T-helper 17 cell (primary cell): ENCODE data around the gene DRAP1. TPM values are rescaled to one million over a fixed set of nuclear protein-coding genes. Genes with fewer than 3 reads are reported as not detected.

Source experiments
- ATAC-seq: fragments of 150-1000 bp; cut with Tn5 transposase; 2 replicates; pipeline ENCODE4 v1.10.0; 2021; ENCODE audit warnings: mild to moderate bottlenecking, moderate library complexity
- DNase-seq, 3 donors: peaks; one replicate each; pipeline versions ENCODE4 v3.0.0 to v3.0.0-alpha.2; 2020 to 2021
- H3K9me3 ChIP-seq: one replicate; pipeline ENCODE4 v1.7.0; 2013; ENCODE audit warnings: low read length, mild to moderate bottlenecking; ENCODE audit not compliant: control insufficient read depth, poor library complexity, severe bottlenecking
- H3K27ac Mint-ChIP-seq: one replicate; pipeline ENCODE4 v1.8.0; 2022; ENCODE audit warnings: mild to moderate bottlenecking, moderate library complexity, mixed read lengths
- H3K27me3 Mint-ChIP-seq: one replicate; pipeline ENCODE4 v1.8.0; 2022; ENCODE audit warnings: mixed read lengths
- H3K36me3 Mint-ChIP-seq: one replicate; pipeline ENCODE4 v1.8.0; 2022; ENCODE audit warnings: low read depth, mixed read lengths
- H3K4me1 Mint-ChIP-seq: one replicate; pipeline ENCODE4 v1.8.0; 2022; ENCODE audit warnings: mild to moderate bottlenecking, mixed read lengths
- H3K4me3 Mint-ChIP-seq: one replicate; pipeline ENCODE4 v1.8.0; 2022; ENCODE audit warnings: mild to moderate bottlenecking, moderate library complexity, mixed read lengths
- total RNA-seq, 4 donors: library from RNA in 2 of 4; stranded (reverse) in 2 of 4; gene quantifications; one replicate each; pipeline ENCODE4 v1.2.3 and lab custom pipeline; 2022 to 2026

Gene DRAP1
- total RNA-seq, 2 donors from 2014 or later = 63.1 to 65.7 TPM

DNA sequence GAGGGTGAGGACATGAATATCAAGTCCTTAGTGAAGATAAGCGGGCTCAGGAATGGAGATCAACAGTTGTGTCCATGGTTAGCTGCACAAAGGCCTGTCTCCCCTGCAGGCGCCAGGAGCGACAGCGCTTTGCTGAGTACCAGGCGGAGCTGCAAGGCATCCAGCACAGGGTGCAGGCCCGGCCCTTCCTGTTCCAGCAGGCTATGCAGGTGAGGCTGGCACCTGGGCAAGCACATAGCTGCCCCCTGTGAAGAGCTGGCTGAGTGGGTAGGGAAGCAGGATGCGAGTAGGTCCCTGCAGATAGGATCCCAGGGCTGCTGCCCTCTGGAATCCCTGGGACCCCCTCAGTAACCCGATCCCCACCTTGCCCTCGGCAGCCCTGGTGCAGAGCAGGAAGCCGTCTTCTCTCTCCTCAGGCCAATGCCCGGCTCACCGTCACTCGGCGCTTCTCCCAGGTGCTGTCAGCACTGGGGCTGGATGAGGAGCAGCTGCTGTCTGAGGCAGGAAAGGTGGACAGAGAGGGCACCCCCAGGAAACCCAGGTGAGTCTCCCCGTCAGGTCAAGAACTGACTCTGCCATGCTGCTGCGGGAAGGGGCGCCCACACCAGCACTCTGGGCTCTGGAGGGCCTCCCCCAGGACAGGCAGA is 39.7 kb downstream of the DRAP1 start:
- ATAC-seq = no peak
- H3K9me3 ChIP-seq = no peaks in the 10 kb centered on the region
- peaks cover 11% of the 10 kb centered on the region for H3K36me3 Mint-ChIP-seq
- H3K27me3 Mint-ChIP-seq = no peaks in the 10 kb centered on the region
- no peak for DNase-seq
- peak overlapping the region; percentile 62 for H3K27ac Mint-ChIP-seq
- H3K4me1 Mint-ChIP-seq = peaks cover 24% of the 10 kb centered on the region
- H3K4me3 Mint-ChIP-seq = peak overlapping the region; percentile 21

DNA sequence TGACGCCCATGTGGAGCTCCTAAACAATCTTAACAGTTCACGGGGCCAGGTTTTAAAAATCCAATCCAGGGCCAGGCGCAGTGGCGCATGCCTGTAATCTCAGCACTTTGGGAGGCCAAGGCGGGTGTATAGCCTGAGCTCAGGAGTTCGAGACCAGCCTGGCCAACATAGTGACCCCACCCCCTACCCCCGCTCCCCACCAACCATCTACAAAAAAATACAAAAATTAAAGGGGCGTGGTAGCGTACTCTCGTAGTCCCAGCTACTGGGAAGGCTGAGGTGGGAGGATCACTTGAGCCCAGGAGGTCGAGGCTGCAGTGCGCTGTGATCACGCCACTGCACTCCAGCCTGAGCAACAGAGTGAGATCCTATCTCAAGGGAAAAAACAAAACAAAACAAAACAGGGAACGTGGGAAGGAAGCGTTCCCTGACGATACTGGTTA is 41.6 kb downstream of the DRAP1 start:
- ATAC-seq (no peak), DNase-seq (no peak)
- H3K27me3 Mint-ChIP-seq = no peaks in the 10 kb centered on the region
- H3K4me1 Mint-ChIP-seq = peaks cover 28% of the 10 kb centered on the region
- H3K4me3 Mint-ChIP-seq = peak overlapping the region; percentile 97
- H3K27ac Mint-ChIP-seq = peak overlapping the region; percentile 99
- peaks cover 11% of the 10 kb centered on the region for H3K36me3 Mint-ChIP-seq
- no peaks in the 10 kb centered on the region for H3K9me3 ChIP-seq

DNA sequence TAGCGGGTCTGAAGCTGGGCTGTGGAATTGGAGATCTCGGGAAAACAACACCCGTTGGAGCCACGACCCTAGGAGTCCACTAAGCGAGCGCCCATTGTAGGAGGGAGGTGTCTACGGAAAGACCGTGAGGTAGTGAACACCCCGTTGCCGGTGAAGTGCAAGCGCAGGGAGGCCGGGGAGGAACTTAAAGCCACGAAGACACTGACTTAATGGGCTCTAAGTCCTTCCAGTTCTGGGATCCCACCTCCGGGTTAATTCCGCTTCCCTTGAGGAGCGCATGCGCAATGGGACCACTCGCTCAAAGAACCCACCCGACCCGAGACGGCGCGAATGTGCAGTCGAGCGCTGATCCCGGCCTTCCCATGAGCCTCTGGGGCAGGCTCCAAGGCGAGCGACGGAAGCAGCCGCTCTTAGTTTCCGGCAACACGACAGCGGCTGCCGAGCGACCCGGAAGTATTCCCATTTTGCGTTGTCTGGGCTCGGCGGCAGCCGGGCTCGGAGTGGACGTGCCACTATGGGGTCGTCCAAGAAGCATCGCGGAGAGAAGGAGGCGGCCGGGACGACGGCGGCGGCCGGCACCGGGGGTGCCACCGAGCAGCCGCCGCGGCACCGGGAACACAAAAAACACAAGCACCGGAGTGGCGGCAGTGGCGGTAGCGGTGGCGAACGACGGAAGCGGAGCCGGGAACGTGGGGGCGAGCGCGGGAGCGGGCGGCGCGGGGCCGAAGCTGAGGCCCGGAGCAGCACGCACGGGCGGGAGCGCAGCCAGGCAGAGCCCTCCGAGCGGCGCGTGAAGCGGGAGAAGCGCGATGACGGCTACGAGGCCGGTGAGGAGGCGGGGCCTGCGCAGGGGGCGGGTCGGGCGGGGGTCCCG is 42.3 kb downstream of the DRAP1 start, which contains the start of gene SART1:
Gene SART1 (plus strand): TSS at position 468 of the 874 bp plus-strand sequence. CDS start 47 bp downstream, at position 515.
- H3K4me3 Mint-ChIP-seq = peak within 1 kb of the TSS; percentile 97
- peak; percentile 92 for ATAC-seq
- peak within 1 kb of the TSS; percentile 99 for H3K27ac Mint-ChIP-seq
- DNase-seq = peak; percentile 87 to 95 (median 92)
- peaks cover 29% of the 10 kb centered on the region for H3K4me1 Mint-ChIP-seq
- no peaks in the 10 kb centered on the region for H3K9me3 ChIP-seq
- H3K36me3 Mint-ChIP-seq = peaks cover 11% of the 10 kb centered on the region
- H3K27me3 Mint-ChIP-seq = no peaks in the 10 kb centered on the region

DNA sequence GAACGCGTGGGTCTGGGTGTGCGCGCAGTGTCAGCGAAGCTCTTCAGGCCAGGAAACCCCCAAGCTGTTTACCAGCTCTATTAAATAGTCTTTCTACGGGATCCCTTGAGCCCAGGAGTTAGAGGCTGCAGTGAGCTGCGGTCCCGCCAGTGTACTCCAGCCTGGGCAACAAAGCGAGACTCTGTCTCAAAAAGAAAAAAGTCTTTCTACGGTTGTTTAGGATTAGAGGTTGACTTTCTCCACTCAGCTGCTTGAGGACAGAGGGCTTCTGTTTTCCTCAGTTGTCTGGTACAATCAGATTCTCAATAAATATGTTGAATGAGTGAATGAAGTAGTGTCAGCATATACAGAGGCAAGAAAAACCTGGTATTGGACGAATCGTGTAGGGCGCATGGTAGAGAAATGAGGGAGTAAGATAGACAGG is 42.9 kb downstream of the DRAP1 start:
- no peak for ATAC-seq
- H3K36me3 Mint-ChIP-seq = peaks cover 11% of the 10 kb centered on the region
- no peaks in the 10 kb centered on the region for H3K27me3 Mint-ChIP-seq
- H3K4me3 Mint-ChIP-seq = peak overlapping the region; percentile 97
- H3K9me3 ChIP-seq = no peaks in the 10 kb centered on the region
- DNase-seq = no peak
- peaks cover 25% of the 10 kb centered on the region for H3K4me1 Mint-ChIP-seq
- peak overlapping the region; percentile 99 for H3K27ac Mint-ChIP-seq

DNA sequence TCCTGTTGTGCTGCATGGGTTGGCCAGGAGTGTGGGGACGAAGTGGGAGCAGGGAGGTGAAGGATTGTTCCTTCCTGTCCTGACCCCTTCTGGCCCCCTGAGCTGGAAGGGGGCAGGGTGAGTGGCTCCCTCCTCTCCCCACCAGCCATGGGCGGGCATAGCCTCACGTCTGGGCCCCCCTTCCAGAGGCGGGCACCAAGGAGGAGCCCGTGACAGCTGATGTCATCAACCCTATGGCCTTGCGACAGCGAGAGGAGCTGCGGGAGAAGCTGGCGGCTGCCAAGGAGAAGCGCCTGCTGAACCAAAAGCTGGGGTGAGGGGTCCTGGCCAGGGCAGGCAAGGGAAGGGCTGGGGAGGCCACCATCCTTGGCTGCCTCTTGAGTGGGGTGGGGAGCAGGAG is 45.7 kb downstream of the DRAP1 start:
- ATAC-seq (no peak), DNase-seq (no peak)
- peaks cover 17% of the 10 kb centered on the region for H3K36me3 Mint-ChIP-seq
- H3K27ac Mint-ChIP-seq = no peak overlapping the region
- H3K27me3 Mint-ChIP-seq = no peaks in the 10 kb centered on the region
- no peak overlapping the region for H3K4me3 Mint-ChIP-seq
- H3K9me3 ChIP-seq = no peaks in the 10 kb centered on the region
- peaks cover 29% of the 10 kb centered on the region for H3K4me1 Mint-ChIP-seq

DNA sequence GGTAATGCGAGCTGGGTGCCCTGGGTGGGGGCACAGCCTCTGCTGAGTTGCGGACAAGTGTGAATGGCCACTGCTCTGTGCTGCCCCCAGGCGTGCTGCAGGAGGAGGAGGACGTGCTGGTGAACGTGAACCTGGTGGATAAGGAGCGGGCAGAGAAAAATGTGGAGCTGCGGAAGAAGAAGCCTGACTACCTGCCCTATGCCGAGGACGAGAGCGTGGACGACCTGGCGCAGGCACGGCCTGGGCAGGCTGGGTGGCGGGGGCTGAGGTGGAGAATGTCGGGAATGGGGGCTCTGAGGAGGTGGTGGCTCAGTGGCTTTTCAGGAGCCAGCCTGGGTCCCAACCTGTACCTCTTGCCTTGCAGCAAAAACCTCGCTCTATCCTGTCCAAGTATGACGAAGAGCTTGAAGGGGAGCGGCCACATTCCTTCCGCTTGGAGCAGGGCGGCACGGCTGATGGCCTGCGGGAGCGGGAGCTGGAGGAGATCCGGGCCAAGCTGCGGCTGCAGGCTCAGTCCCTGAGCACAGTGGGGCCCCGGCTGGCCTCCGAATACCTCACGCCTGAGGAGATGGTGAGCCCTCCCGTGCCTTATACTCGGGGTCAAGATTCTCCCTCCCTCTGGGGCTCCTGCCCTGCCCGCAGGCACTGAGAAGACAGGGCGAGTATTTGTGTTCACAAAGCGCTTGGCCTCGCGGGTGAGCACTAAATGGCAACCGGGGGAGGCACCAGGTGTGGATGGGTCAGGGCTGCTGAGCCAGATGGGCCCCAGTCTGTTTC is 46.9 kb downstream of the DRAP1 start:
- H3K4me1 Mint-ChIP-seq = peaks cover 25% of the 10 kb centered on the region
- no peaks in the 10 kb centered on the region for H3K27me3 Mint-ChIP-seq
- no peaks in the 10 kb centered on the region for H3K9me3 ChIP-seq
- H3K4me3 Mint-ChIP-seq = no peak overlapping the region
- H3K36me3 Mint-ChIP-seq = peaks cover 17% of the 10 kb centered on the region
- peak overlapping the region; percentile 63 for H3K27ac Mint-ChIP-seq
- no peak for ATAC-seq
- DNase-seq = no peak

DNA sequence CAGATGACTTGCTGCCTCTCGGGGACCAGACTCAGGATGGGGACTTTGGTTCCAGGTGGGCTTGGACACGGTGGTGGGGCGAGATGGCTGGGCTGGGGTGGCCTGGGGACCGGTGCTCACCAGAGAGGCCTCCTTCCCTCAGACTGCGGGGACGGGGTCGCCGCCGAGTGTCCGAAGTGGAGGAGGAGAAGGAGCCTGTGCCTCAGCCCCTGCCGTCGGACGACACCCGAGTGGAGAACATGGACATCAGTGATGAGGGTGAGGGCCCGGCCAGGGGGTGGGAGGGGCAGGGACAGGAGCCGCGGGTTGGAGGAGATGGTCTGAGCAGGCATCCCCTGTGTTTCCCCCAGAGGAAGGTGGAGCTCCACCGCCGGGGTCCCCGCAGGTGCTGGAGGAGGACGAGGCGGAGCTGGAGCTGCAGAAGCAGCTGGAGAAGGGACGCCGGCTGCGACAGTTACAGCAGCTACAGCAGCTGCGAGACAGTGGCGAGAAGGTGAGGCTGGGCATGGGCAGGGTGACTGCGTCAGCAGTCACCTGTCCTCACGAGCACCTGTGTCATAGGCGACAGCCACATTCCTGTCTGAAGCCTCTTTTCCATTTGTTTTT is 48.2 kb downstream of the DRAP1 start:
- ATAC-seq (no peak), DNase-seq (no peak)
- no peaks in the 10 kb centered on the region for H3K9me3 ChIP-seq
- Mint-ChIP-seq H3K36me3 (peaks cover 13% of the 10 kb centered on the region), H3K27me3 (no peaks in the 10 kb centered on the region), H3K27ac (no peak overlapping the region), H3K4me3 (no peak overlapping the region), H3K4me1 (peaks cover 20% of the 10 kb centered on the region)

DNA sequence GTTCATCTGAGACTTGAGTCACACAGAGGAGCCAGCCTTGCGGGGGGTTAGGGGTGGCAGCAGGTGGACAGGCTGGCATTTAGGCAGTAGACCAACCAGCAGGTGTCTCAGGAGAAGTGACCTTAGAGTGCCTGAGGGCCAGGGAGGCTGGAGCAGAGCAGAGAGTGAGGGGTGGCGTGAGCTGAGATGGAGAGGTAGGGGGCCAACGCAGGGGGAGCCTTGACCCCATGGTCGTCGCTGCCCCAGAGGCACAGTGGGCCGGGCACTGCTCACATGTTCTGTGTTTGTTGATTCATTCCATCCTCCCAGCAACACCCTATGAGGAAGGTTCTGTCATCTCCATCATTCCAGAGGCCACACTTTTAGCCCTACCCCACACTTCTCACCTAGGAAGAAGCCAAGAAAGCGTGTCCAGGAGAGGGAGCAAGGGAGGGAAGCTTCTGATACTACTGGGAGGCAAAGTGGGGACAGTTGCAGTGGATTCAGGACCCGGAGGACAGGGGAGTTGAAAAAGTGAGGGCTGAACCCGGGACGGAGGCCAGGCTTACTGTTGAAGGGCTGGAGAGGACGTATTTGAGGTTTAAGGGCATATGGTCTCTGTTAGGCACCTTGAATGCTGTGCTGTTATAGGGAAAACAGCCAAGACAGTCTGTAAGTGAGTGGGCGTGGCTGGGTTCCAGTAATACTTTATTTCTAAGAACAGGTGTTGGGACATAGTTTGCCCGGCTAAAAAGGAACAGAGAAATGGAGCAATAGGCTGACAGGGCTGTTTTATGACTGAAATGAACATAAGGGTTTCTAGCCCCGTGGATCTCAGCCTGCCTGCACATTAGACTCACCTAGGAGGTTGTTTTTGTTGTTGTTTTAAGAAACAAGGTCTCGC is 49.6 kb downstream of the DRAP1 start:
- peak overlapping the region; percentile 43 for H3K27ac Mint-ChIP-seq
- no peaks in the 10 kb centered on the region for H3K27me3 Mint-ChIP-seq
- H3K4me1 Mint-ChIP-seq = peaks cover 11% of the 10 kb centered on the region
- DNase-seq (no peak), ATAC-seq (no peak)
- no peaks in the 10 kb centered on the region for H3K9me3 ChIP-seq
- peaks cover 8% of the 10 kb centered on the region for H3K36me3 Mint-ChIP-seq
- H3K4me3 Mint-ChIP-seq = peak overlapping the region; percentile 12

Other genes starting within 250 kb of the DRAP1 start
- 100 to 1,000 TPM; 120 to 123 TPM for gene KAT5, start 207.2 kb upstream of the DRAP1 start, total RNA-seq
- 10 to 100 TPM; 30.8 to 34.3 TPM for gene RNASEH2C, start 198.6 kb upstream of the DRAP1 start, total RNA-seq
- gene AP5B1, start 138.4 kb upstream of the DRAP1 start, total RNA-seq = 10 to 100 TPM; 12.5 to 17.4 TPM
- gene OVOL1, start 132.4 kb upstream of the DRAP1 start, total RNA-seq = under 1 TPM in 1 of 2 donors, not detected in 1; 0.39 TPM
- under 1 TPM; 0.27 to 0.34 TPM for gene SNX32, start 85.5 kb upstream of the DRAP1 start, total RNA-seq
- 100 to 1,000 TPM; 642 to 738 TPM for gene CFL1, start 61.2 kb upstream of the DRAP1 start, total RNA-seq
- 10 to 100 TPM; 44.9 to 55.0 TPM for gene MUS81, start 59.0 kb upstream of the DRAP1 start, total RNA-seq
- 1 to 10 TPM; 5.1 to 8.0 TPM for gene EFEMP2, start 46.6 kb upstream of the DRAP1 start, total RNA-seq
- gene CTSW, start 39.6 kb upstream of the DRAP1 start, total RNA-seq = 10 to 100 TPM; 19.7 to 52.7 TPM
- gene FIBP, start 31.0 kb upstream of the DRAP1 start, total RNA-seq = 10 to 100 TPM; 27.7 to 30.4 TPM
- 10 to 100 TPM; 27.4 to 28.0 TPM for gene CCDC85B, start 28.8 kb upstream of the DRAP1 start, total RNA-seq
- 1 to 10 TPM; 3.7 to 8.5 TPM for gene FOSL1, start 19.0 kb upstream of the DRAP1 start, total RNA-seq
- 10 to 100 TPM; 14.1 to 18.1 TPM for gene C11orf68, start 364 bp upstream of the DRAP1 start, total RNA-seq
- gene TSGA10IP, start 26.1 kb downstream of the DRAP1 start, total RNA-seq = not detected
- gene SART1, start 42.3 kb downstream of the DRAP1 start, total RNA-seq = 10 to 100 TPM; 74.2 to 80.9 TPM
- 100 to 1,000 TPM in 1 of 2 donors, 10 to 100 TPM in 1; 85.2 to 100 TPM for gene EIF1AD, start 82.7 kb downstream of the DRAP1 start, total RNA-seq
- 10 to 100 TPM; 47.5 to 58.0 TPM for gene BANF1, start 83.1 kb downstream of the DRAP1 start, total RNA-seq
- not detected for gene CST6, start 92.6 kb downstream of the DRAP1 start, total RNA-seq
- gene CATSPER1, start 107.1 kb downstream of the DRAP1 start, total RNA-seq = not detected
- not detected for gene GAL3ST3, start 129.7 kb downstream of the DRAP1 start, total RNA-seq
- gene SF3B2, start 132.9 kb downstream of the DRAP1 start, total RNA-seq = 100 to 1,000 TPM; 187 to 208 TPM
- 100 to 1,000 TPM; 215 to 227 TPM for gene PACS1, start 150.8 kb downstream of the DRAP1 start, total RNA-seq